HG03159 (cell line): ENCODE results near the gene ERGIC1.

Experiments used
- ATAC-seq: cut with Tn5 transposase; IDR thresholded peaks from one replicate; pipeline ENCODE4 v1.9.1; 2021; ENCODE audit warnings: mild to moderate bottlenecking, moderate library complexity; ENCODE audit not compliant: unreplicated experiment

Gene ERGIC1

GRCh38 chr5:172915514-172915913 lies 81.5 kb downstream of the ERGIC1 start:
- ATAC-seq, result no peak

GRCh38 chr5:172918421-172919371 lies 84.6 kb downstream of the ERGIC1 start:
- no peak for ATAC-seq

GRCh38 chr5:172919525-172920446 lies 85.7 kb downstream of the ERGIC1 start:
- ATAC-seq, result no peak

DNA sequence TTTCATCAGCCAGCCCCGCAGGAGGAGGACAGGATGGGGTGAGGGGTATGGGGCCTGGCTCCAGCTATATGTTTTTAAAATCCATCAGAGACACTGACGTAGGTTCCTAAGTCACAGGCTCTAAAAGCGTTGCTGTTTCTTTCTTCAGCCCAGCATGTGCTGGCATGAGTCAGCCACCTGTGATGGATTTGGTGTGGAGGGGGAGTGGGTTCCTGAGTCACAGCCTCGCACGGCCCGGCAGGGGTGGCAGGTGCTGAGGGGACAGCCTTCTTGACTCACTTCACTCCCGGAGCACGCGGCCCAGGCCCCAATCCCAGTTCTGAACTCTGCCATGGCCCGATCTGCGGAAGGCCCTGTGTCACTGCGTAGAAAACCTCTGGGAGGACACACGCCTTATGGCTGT lies 86.4 kb downstream of the ERGIC1 start:
- ATAC-seq, result no peak

DNA sequence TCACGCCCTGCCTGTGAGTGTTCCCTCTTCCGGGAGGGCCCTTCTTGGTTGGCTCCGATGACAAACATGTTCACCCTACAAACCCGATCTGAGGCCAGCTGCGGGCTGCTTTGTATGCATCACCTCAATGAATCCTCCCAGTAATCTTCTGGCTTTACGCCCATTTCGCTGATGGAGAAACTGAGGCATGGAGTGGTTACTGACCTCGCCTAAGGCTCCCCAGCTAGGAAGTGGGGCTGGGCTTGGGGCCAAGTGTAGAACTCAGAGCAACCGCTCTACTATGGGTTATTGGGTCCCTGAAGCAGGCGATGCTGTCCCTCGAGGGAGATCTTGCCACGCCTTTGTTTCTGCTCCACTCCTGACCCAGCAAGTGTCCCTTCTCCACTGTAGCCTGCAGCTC lies 86.9 kb downstream of the ERGIC1 start:
- ATAC-seq, result no peak

DNA sequence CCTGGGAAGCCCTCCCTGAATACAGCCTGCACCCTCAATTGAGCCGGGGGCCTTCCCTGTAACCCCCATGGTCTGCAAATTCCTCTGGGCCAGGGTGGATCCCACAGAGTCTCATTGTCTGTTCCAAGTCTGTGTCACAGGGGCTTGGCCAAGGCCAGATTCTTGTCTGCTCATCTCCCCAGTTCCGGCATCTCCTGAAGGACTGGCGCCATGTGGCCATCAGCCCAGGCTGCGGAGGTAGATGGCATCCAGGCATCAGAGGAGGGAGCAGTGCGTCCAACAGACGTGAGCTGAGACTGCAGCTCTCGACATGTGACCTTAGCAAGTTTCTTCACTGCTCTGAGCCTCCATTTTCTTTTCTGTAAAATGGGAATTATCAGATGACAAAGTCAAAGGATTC lies 87.9 kb downstream of the ERGIC1 start:
- no peak for ATAC-seq

DNA sequence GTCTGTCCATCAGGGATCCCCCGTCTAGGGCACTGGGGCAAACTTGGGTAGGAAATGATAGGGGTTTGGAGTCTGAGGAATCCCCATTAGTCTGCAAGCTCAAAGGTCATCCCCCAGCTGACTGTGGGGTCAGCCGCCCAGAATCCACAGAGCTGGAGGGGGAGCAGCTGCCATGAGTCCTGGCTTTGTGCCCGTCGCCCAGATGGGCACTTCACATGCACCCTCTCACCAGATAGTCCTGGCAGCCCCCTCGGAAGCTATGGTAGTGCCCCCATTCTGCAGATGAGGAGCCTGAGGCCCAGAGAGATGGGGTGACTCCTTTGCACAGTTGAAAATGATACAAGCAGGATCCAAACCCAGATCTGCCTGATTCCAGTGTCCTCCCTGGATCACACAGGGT lies 89.5 kb downstream of the ERGIC1 start:
- no peak for ATAC-seq

DNA sequence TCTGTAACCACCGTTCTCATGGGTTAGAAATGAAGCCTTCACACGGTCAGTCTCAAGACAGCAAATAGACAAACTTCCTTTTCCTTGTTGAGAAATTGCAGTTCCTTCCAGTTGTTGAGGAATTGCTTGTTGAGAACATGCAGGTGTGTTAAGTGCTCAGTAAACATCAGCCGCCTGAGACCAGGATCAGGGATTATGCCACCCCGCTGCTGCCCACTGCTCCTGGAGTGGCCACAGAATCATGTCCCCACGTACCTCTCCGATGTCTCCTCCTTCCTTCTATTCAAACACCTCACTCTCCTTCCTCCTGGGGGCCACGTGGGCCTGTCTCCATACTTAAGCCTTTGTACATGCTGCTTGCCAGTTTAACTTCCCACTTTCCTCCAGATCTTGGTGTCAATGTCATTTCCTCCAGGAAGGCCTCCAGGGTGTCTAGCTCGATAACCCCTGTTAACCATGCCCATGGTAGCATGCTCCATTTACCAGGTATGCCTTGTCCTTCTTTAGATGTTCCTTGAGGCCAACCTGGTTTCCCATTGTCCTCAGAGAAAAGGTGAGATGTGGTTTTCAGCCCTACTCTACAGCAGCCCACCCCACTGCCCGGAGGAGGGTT lies 91.4 kb downstream of the ERGIC1 start:
- no peak for ATAC-seq

DNA sequence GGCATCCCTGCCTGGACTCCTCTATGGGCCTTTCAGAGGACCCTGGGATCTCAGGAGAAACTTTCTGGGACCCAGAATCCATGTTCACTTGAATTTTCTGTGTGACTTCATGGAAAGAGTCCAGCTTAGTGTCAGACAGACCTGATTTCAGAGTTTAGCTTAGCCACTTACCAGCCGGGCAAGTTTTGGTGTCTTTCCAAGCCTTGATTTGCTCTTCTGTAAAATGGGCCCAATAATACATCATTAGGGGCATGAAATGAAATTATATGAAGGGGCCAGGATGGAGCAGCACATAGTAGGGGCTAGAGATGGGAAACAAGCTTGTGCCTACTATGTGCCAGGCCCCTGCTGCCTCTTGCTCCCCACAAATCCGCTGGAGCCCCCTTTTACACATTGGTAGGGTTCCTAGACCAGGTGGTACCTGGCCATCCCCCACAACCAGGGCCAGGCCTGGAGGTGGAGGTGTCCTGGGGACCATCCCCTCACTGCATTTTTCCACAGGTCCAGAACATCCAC lies 92.0 kb downstream of the ERGIC1 start:
- ATAC-seq, result no peak

- no peak for ATAC-seq
These were observed 92.7 kb downstream of the ERGIC1 start for GRCh38 chr5:172926796-172927195.

GRCh38 chr5:172929371-172929838 lies 95.4 kb downstream of the ERGIC1 start:
- no peak for ATAC-seq

DNA sequence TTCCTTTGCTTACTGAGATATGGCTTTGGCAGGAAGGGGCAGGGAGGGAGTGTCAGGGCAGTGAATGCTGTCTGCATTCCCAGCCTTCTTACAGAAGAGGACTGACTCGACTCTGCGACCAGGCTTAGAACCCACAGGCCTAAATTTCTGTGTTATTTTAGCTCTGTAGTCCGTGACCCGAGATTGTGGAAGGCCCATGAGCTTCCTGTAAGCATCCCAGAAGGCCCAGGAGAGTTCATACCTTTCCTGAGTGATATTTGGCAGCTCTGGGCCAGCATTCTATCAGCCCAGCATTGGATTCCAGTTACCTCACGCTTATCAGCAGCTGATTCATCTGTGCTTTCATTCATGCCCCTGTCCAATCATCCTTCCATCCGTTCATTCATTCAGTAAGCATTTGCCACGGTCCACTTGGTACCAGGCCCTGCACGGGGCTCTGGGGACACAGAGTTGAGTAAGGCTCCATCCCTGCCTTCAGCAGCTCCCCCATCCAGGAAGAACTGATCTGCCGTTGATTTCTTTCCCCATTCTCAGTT lies 97.0 kb downstream of the ERGIC1 start:
- ATAC-seq, result no peak

DNA sequence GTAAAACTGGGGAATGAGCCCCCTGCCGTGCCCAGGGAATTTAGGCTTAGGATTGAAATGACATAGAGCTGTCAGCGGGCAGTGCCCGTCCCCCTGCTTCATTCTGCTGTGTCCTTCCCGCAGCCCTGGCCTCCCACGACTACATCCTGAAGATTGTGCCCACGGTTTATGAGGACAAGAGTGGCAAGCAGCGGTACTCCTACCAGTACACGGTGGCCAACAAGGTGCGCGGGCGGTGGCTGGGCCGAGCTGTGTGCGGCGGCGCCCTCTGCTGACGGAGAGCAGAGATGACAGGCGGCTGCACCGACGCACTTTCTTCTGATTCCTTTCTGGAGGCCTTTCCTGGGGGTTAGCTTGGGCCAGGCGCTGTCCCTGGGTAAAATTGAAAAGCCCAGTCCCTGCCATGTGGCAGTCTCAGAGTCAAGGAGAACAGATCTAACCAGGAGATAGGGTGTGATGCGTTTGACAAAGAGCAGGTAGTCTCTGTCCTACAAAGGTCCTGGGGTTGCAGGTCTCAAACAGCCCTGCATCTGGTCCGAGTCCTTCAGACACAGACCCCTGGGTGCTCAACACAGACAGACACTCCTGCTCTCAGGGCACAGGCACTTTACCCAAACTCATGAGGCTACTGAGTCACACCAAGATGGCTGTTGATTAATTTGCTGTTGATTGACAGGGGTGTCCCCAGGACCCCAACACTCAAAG lies 98.4 kb downstream of the ERGIC1 start:
- ATAC-seq, result no peak

- no peak for ATAC-seq
These were observed 99.2 kb downstream of the ERGIC1 start for GRCh38 chr5:172933238-172933637.

DNA sequence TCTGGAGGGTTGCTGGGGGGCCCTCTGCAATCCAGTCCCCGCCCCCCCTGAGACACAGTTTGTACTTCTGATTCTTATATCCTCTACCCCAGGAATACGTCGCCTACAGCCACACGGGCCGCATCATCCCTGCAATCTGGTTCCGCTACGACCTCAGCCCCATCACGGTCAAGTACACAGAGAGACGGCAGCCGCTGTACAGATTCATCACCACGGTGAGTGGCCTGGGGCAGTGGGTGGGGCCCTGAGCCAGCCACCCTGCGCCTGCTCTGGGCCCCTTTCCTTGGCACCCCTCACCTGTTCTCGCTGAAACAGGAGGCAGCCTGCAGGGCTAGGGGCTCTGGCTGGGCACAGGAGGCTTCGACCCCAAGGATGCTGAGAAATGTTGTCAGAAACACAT lies 101.0 kb downstream of the ERGIC1 start:
- ATAC-seq, result no peak

DNA sequence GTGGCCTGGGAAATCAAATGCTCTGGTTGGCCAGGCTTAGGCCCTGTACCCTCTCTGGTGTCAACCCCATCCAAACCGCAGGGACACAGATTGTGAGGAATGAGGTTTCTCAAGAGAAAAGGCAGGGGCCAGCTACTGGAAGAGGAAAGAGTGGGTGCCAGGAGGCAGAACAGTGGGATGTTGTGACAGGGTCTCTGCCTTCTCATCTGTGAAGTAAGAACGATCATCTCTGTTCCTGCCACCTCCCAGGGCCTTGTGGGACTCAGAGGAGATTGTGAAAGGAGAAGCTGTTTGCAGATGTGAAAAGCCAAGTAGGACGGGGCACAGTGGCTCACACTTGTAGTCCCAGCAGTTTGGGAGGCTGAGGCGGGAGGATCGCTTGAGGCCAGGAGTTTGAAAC lies 102.3 kb downstream of the ERGIC1 start:
- ATAC-seq, result no peak

DNA sequence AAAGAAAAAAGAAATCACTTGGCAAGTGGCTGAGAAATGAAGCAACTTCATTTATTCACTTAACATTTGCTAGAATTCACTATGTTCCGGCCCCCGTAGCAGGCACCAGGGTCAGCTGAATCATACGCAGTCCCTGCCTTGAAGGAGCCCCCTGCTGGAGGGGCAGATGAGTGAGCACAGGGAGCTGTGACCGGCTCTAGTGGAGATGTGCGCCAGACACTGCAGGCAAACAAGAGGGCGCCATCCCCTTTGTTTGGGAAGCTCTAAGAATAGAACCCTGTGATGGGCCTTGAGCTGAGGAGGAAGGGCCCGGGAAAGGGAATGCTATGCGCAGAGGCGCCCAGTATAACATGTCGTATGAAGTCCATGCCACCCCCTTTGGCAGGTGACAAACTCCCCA lies 105.0 kb downstream of the ERGIC1 start:
- ATAC-seq, result no peak

DNA sequence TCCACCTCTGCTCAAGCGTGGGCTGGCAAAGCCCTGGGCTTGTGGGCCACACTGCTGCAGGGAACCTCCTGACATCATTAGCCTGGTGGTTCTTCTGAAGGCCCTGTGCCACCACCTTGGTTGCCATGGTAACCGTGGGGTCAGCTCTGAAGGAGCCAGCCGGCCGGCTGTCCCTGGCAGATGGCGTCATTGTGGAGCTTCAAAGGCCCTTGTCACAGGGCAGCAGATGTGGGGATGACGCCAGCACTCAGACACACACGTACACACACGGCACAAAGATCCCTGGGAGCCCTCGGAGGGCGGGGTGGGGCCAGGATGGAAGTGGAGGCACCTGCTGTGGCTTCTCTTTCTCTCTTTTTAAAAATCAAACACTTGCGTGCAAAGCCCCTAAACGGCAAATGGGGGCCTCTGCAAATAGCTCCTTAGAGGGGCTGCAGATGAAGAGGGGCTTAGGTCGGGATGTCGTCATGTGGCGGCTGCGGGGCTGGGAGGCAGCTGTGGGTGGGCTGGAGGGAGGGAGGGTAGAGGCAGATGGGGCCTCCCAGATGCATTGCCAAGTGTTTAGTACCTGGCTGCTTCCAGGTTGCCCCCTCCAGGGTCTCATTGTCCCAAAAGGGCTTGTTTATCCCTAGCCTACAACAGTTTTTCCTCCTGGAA lies 105.7 kb downstream of the ERGIC1 start:
- no peak for ATAC-seq

- no peak for ATAC-seq
These were observed 106.4 kb downstream of the ERGIC1 start for GRCh38 chr5:172940268-172941066.
